ENCODE measurements around the gene GLT1D1. TPM values are rescaled to one million over a fixed set of nuclear protein-coding genes. Genes with fewer than 3 reads are reported as not detected.
A peak's percentile ranks its signal among the peaks of the same experiment; 100 is the strongest.
"Not testable (repeated sequence)": the region's sequence is repeated elsewhere in the genome, so short reads cannot be mapped to it uniquely, and the experiment has no call there.

Gene GLT1D1
- polyA plus RNA-seq, 1 donor: 0.91 TPM

DNA sequence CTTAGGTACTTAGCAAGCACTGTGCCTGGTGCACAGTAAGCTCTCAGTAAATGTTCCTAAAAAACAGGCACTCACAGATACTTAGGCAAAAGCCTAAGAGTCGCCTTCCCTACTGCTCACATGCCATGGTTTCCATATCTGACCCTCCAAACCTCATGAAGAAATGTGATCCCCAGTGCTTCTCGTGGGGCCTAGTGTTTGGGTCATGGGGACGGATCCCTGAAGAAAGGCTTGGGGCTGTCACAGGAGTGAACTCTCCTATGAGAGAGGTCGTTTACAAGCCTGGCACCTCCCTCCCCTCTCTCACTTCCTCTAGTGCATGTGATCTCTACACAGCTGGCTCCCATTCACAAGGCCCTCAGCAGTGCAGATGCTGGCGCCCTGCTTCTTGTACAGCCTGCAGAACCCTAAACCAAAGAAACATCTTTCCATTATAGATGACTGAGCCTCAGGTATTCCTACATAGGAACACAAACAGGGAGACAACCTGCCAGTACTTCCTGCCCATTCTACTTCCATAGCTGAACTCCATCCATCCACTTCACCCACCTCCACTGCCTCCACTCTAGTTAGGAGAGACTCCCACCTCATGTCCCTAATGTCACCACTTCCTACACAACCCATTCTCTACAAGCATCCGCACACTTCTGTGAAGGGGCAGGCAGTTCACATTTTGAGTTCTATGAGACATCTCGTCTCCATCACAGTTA, 32.4 kb upstream of the GLT1D1 start:
- no peak overlapping the region for H3K27ac ChIP-seq (ENCODE audit: low read length)
- H3K4me3 ChIP-seq (ENCODE audit: low read length): no peak overlapping the region
- H3K36me3 ChIP-seq (ENCODE audit: control insufficient read depth, insufficient read depth, low read length): peaks cover 8% of the 10 kb centered on the region
- peaks cover 9% of the 10 kb centered on the region for H3K4me1 ChIP-seq (ENCODE audit: control insufficient read depth, insufficient read depth, low read length)
- H3K27me3 ChIP-seq (ENCODE audit: control insufficient read depth, insufficient read depth, low read length): no peaks in the 10 kb centered on the region
- WGBS (ENCODE audit: insufficient coverage, low lambda C conversion rate): no CpG with 5 or more reads among the region's 7 CpGs
- DNase-seq: no peak
- H3K9me3 ChIP-seq (ENCODE audit: control insufficient read depth, low read depth, low read length): no peaks in the 10 kb centered on the region

DNA sequence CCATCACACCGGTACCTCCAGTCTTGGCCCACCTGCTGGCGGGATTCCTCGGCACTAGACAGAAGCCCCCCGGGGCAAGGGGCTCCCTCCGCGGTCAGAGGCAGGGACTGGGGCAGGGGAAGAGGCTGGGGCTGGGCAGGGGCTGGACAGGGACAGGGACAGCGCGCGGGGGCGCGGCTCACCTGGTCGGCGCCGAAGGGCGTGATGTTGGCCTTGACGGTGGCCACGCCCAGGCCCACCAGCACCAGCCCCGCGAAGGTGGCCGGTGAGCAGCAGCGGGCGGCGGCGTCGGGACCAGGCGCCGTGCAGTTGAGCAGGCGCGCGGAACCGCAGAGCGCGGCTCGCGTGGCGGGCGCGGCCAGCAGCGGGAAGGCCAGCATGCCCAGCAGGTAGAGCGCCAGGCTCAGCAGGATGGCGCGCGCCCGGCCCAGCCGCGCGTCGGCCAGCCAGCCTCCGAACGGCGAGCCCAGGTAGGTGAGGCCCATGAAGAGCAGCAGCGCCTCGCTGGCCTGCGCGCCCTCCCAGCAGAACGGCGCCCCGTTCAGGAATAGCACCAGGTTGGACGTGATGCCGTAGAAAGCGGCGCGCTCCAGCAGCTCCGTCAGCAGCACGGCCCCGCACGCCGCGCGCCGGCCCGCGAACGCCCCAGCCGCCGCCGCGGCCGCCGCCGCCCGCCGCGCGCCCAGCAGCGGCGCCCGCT, 29.9 kb upstream of the GLT1D1 start:
- H3K9me3 ChIP-seq (ENCODE audit: control insufficient read depth, low read depth, low read length): no peaks in the 10 kb centered on the region
- no CpG with 5 or more reads among the region's 88 CpGs for WGBS (ENCODE audit: insufficient coverage, low lambda C conversion rate)
- H3K4me1 ChIP-seq (ENCODE audit: control insufficient read depth, insufficient read depth, low read length): peaks cover 9% of the 10 kb centered on the region
- peak overlapping the region; percentile 52 for H3K27ac ChIP-seq (ENCODE audit: low read length)
- no peaks in the 10 kb centered on the region for H3K27me3 ChIP-seq (ENCODE audit: control insufficient read depth, insufficient read depth, low read length)
- peak overlapping the region; percentile 69 for H3K4me3 ChIP-seq (ENCODE audit: low read length)
- DNase-seq: peak; percentile 27 to 73
- H3K36me3 ChIP-seq (ENCODE audit: control insufficient read depth, insufficient read depth, low read length): peaks cover 8% of the 10 kb centered on the region

DNA sequence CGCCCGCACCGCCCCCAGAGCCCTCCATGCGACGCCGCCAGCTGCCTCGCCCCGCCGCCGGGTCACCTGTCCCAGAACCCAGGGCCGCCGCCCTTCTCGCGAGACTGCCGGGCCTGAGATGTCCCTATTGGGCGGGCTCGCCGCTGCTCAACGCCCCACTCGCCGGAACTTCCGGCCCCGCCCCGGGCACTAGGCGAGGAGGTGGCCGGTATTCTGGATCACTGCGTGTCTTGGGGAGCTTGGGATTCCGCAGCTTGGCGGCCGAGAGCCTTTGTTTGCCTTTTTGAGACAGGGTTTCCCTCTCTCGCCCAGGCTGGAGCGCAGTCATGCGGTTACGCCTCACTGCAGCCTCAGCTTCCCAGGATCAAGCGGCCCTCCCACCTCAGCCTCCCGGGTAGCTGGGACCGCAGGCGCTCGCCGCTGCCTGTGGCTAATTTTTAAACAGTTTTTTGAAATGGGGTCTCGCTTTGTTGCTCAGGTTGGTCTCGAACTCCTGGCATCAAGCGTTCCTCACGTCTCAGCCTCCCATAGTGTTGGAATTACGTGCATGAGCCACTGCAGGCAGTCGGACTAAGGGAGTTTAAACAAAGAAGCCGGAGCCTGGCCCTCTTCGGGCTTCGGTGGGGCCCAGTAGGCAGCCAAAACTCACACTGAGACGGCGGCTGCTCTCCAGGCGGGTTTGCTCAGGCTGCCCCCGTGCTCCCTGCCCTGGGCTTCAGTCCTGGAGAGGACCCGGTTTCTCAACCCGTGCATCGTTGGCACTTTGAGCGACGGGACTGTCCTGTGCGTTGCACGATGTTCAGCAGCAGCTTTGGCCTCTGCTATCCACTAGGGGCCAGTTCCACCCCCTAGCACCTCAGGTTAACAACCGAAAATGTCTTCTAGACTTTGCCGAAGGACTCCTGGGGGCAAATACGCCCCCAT, 29.1 kb upstream of the GLT1D1 start, which contains the start of gene SLC15A4:
Gene SLC15A4 (minus strand): TSS at position 43 of the 924 bp plus-strand sequence. CDS start 15 bp downstream, at position 28.
- H3K36me3 ChIP-seq (ENCODE audit: control insufficient read depth, insufficient read depth, low read length): peaks cover 8% of the 10 kb centered on the region
- DNase-seq: peak; percentile 95 to 96
- H3K4me3 ChIP-seq (ENCODE audit: low read length): peak within 1 kb of the TSS; percentile 76
- no CpG with 5 or more reads among the region's 63 CpGs for WGBS (ENCODE audit: insufficient coverage, low lambda C conversion rate)
- peak within 1 kb of the TSS; percentile 86 for H3K27ac ChIP-seq (ENCODE audit: low read length)
- no peaks in the 10 kb centered on the region for H3K27me3 ChIP-seq (ENCODE audit: control insufficient read depth, insufficient read depth, low read length)
- H3K9me3 ChIP-seq (ENCODE audit: control insufficient read depth, low read depth, low read length): no peaks in the 10 kb centered on the region
- peaks cover 9% of the 10 kb centered on the region for H3K4me1 ChIP-seq (ENCODE audit: control insufficient read depth, insufficient read depth, low read length)

DNA sequence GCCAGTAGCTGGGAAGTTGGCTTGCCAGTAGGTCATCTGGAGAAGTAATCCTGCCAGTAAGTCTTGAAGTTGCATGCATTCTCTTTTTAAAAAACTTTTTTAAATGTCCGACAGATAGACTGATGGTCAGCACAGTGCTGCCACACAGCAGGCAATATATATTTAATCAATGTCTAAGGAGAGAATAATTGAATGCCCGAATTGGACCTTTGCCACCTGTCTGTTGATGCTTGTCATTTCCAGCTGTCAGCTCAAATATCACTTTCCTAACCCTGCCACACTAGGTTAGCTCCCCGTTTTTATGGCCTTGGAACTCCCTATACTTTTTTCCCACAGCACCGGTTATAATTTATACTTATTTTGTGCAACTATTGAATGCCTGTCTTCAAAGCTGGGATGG, 27.4 kb upstream of the GLT1D1 start:
- WGBS (ENCODE audit: insufficient coverage, low lambda C conversion rate): no CpG with 5 or more reads among the region's 4 CpGs
- Histone ChIP-seq H3K9me3 (ENCODE audit: control insufficient read depth, low read depth, low read length) (no peaks in the 10 kb centered on the region), H3K4me1 (ENCODE audit: control insufficient read depth, insufficient read depth, low read length) (peaks cover 9% of the 10 kb centered on the region), H3K27me3 (ENCODE audit: control insufficient read depth, insufficient read depth, low read length) (no peaks in the 10 kb centered on the region), H3K27ac (ENCODE audit: low read length) (no peak overlapping the region), H3K4me3 (ENCODE audit: low read length) (no peak overlapping the region), H3K36me3 (ENCODE audit: control insufficient read depth, insufficient read depth, low read length) (peaks cover 3% of the 10 kb centered on the region)
- DNase-seq: no peak

DNA sequence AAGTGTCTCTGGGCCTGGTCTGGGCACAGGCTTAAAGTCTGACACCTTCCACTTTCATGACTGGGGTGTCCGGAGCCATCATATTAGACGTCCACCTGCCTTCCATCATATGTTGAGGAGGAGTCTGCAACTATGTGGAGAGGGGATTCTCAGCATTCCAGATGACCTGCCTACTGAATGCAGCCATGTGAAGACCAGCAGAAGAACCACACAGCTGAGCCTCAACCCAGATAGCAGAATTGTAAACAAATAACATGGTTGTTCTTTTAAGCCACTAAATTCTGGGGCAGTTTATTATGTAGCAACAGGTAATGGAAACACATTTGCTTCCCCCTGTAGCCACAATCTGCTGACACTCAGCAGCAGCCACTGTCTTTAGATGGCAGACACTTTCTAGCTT, 25.6 kb upstream of the GLT1D1 start:
- Histone ChIP-seq H3K27ac (ENCODE audit: low read length) (no peak overlapping the region), H3K4me1 (ENCODE audit: control insufficient read depth, insufficient read depth, low read length) (peaks cover 6% of the 10 kb centered on the region), H3K9me3 (ENCODE audit: control insufficient read depth, low read depth, low read length) (no peaks in the 10 kb centered on the region), H3K27me3 (ENCODE audit: control insufficient read depth, insufficient read depth, low read length) (no peaks in the 10 kb centered on the region), H3K36me3 (ENCODE audit: control insufficient read depth, insufficient read depth, low read length) (no peaks in the 10 kb centered on the region), H3K4me3 (ENCODE audit: low read length) (no peak overlapping the region)
- WGBS (ENCODE audit: insufficient coverage, low lambda C conversion rate): no CpG with 5 or more reads among the region's 2 CpGs
- DNase-seq: no peak

DNA sequence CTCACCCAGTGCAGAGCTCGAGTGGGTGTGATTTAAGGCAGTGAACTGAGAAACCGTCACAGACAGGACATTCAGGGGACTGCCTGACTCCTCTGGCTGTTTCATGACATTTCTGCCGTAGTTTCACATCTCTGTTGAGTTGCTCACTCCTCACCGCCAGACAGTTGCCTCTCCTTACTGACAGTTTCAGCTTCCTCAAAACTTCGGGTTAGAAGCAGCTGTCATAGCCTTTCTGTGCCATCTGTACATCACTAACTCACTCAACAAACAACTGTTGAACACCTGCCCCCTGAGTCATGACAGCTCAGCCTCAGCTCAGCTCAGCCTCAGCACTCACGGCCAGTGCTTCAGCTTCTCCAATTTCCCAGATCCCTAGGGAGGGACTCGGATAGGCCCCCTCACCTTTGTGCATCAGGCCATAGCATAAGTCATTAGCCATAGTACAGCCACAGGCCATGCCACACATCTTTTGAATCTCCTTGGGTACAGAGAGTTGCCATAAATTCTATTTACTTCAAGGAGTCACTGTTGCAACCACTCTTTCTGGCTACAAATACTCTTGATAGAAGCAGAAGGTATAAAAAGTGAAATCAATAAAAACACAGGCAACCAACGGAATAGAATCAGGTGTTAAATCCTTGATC, 23.3 kb upstream of the GLT1D1 start:
- Histone ChIP-seq H3K4me3 (ENCODE audit: low read length) (no peak overlapping the region), H3K4me1 (ENCODE audit: control insufficient read depth, insufficient read depth, low read length) (no peaks in the 10 kb centered on the region), H3K9me3 (ENCODE audit: control insufficient read depth, low read depth, low read length) (no peaks in the 10 kb centered on the region), H3K27ac (ENCODE audit: low read length) (no peak overlapping the region), H3K27me3 (ENCODE audit: control insufficient read depth, insufficient read depth, low read length) (no peaks in the 10 kb centered on the region), H3K36me3 (ENCODE audit: control insufficient read depth, insufficient read depth, low read length) (no peaks in the 10 kb centered on the region)
- WGBS (ENCODE audit: insufficient coverage, low lambda C conversion rate): no CpG with 5 or more reads among the region's 8 CpGs
- no peak for DNase-seq

DNA sequence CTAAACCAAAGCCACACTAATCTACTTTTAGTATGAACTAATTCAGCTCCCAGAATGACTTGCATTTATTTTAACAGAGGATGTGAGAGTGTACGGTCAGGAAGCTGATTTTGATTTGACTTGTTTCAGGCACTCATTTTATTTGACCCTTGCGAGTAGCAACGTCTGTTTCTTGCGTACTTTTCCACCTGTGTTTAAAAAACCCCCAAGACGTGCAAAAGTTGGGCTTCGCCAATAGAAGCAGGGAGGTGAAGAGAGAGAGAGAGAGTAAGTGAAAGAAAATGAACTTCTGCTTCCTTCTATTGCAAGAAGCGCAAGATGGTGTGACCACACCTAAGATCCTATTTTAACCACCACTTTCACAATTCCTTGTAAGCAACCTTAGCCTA, 22.8 kb upstream of the GLT1D1 start:
- 100% methylated on average over 1 of the region's 7 CpGs for WGBS (ENCODE audit: insufficient coverage, low lambda C conversion rate)
- Histone ChIP-seq H3K4me3 (ENCODE audit: low read length) (no peak overlapping the region), H3K27ac (ENCODE audit: low read length) (no peak overlapping the region), H3K9me3 (ENCODE audit: control insufficient read depth, low read depth, low read length) (no peaks in the 10 kb centered on the region), H3K36me3 (ENCODE audit: control insufficient read depth, insufficient read depth, low read length) (no peaks in the 10 kb centered on the region), H3K4me1 (ENCODE audit: control insufficient read depth, insufficient read depth, low read length) (no peaks in the 10 kb centered on the region), H3K27me3 (ENCODE audit: control insufficient read depth, insufficient read depth, low read length) (no peaks in the 10 kb centered on the region)
- DNase-seq: no peak

DNA sequence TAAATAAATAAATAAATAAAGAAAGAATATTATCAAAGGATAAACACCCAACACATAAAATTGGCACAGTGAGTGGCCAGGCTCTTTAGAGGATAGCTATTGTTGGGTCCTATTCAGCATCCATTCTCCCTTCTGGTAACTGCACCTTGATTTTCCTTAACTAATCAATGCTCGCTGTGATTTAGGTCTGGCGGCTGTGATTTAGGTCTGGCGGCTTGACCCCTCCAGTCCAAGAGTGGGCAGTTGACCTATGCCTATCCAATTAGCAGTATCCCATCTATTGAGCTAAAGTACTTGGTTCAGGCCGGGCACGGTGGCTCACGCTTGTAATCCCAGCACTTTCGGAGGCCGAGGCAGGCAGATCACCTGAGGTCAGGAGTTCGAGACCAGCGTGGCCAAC, 19.9 kb upstream of the GLT1D1 start:
- Histone ChIP-seq H3K4me3 (ENCODE audit: low read length) (no peak overlapping the region), H3K27ac (ENCODE audit: low read length) (no peak overlapping the region), H3K27me3 (ENCODE audit: control insufficient read depth, insufficient read depth, low read length) (no peaks in the 10 kb centered on the region), H3K4me1 (ENCODE audit: control insufficient read depth, insufficient read depth, low read length) (no peaks in the 10 kb centered on the region), H3K9me3 (ENCODE audit: control insufficient read depth, low read depth, low read length) (no peaks in the 10 kb centered on the region), H3K36me3 (ENCODE audit: control insufficient read depth, insufficient read depth, low read length) (no peaks in the 10 kb centered on the region)
- no CpG with 5 or more reads among the region's 10 CpGs for WGBS (ENCODE audit: insufficient coverage, low lambda C conversion rate)
- DNase-seq: no peak

DNA sequence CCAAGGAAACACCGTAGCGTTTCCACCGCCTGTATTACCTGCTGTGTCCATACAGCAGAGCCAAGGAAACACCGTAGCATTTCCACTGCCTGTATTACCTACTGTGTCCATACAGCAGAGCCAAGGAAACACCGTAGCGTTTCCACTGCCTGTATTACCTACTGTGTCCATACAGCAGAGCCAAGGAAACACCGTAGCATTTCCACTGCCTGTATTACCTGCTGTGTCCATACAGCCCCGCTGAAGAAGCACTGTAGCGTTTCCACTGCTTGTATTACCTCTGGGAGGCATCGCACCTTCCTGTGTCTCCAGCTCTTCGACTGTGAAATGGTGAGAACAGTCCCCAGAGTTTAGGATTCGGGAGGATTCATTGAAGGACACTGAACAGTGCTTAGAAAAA, 13.4 kb upstream of the GLT1D1 start:
- H3K27ac ChIP-seq (ENCODE audit: low read length); H3K4me1 ChIP-seq (ENCODE audit: control insufficient read depth, insufficient read depth, low read length); H3K4me3 ChIP-seq (ENCODE audit: low read length); H3K9me3 ChIP-seq (ENCODE audit: control insufficient read depth, low read depth, low read length); H3K27me3 ChIP-seq (ENCODE audit: control insufficient read depth, insufficient read depth, low read length); DNase-seq; H3K36me3 ChIP-seq (ENCODE audit: control insufficient read depth, insufficient read depth, low read length): not testable (repeated sequence)
- WGBS (ENCODE audit: insufficient coverage, low lambda C conversion rate): 100% methylated on average over 1 of the region's 12 CpGs

Data from large intestine (tissue), 3 donors.